Mesodermal cell (in vitro differentiated cells): ENCODE data around the gene SH3PXD2A.
A peak's percentile ranks its signal among the peaks of the same experiment; 100 is the strongest.

Source experiments
- H3K27ac ChIP-seq: 2 replicates; pipeline ENCODE4 v1.7.0; 2013; ENCODE audit warnings: mild to moderate bottlenecking, low read depth, low read length, moderate library complexity; ENCODE audit not compliant: severe bottlenecking
- H3K36me3 ChIP-seq: 2 replicates; pipeline ENCODE4 v1.7.1; 2013; ENCODE audit warnings: mild to moderate bottlenecking, low read length, moderate library complexity; ENCODE audit not compliant: control insufficient read depth, insufficient read depth
- H3K4me1 ChIP-seq: one replicate; pipeline ENCODE4 v1.7.1; 2013; ENCODE audit warnings: mild to moderate bottlenecking, low read length; ENCODE audit not compliant: insufficient read depth, control insufficient read depth, poor library complexity, severe bottlenecking
- H3K4me3 ChIP-seq: 2 replicates; pipeline ENCODE4 v1.7.0; 2013; ENCODE audit warnings: low read length, control low read depth, mild to moderate bottlenecking; ENCODE audit not compliant: insufficient read depth, poor library complexity, severe bottlenecking; ENCODE audit errors: extremely low read depth
- H3K9me3 ChIP-seq: 2 replicates; pipeline ENCODE4 v1.7.1; 2013; ENCODE audit warnings: mild to moderate bottlenecking, low read length, moderate library complexity; ENCODE audit not compliant: control insufficient read depth
- WGBS, 2 experiments: methylation state at CpG; one replicate each; pipeline ENCODE4 v1.1.5; 2013; ENCODE audit warnings: missing lambda C conversion rate in 2 of 2; ENCODE audit not compliant: insufficient coverage in 2 of 2; 5-methylcytosine and 5-hydroxymethylcytosine counted together

Gene SH3PXD2A

GRCh38 chr10:103713676-103714075 is 141.7 kb downstream of the SH3PXD2A start:
- 83 to 100% methylated on average over 2 to 3 of the region's 4 CpGs for WGBS, 2 experiments
- H3K36me3 ChIP-seq = peaks cover 11% of the 10 kb centered on the region
- H3K4me1 ChIP-seq = peaks cover 54% of the 10 kb centered on the region
- no peak overlapping the region for H3K4me3 ChIP-seq
- no peaks in the 10 kb centered on the region for H3K9me3 ChIP-seq
- H3K27ac ChIP-seq = peak overlapping the region; percentile 51

GRCh38 chr10:103712898-103713498 is 142.4 kb downstream of the SH3PXD2A start:
- H3K27ac ChIP-seq = no peak overlapping the region
- peaks cover 55% of the 10 kb centered on the region for H3K4me1 ChIP-seq
- no peaks in the 10 kb centered on the region for H3K9me3 ChIP-seq
- 21 to 29% methylated on average over 6 to 8 of the region's 8 CpGs for WGBS, 2 experiments
- peaks cover 5% of the 10 kb centered on the region for H3K36me3 ChIP-seq
- H3K4me3 ChIP-seq = no peak overlapping the region

GRCh38 chr10:103712146-103712545 is 143.2 kb downstream of the SH3PXD2A start:
- 75 to 89% methylated on average over 3 to 5 of the region's 5 CpGs for WGBS, 2 experiments
- H3K27ac ChIP-seq = no peak overlapping the region
- H3K9me3 ChIP-seq = no peaks in the 10 kb centered on the region
- H3K4me3 ChIP-seq = no peak overlapping the region
- peaks cover 4% of the 10 kb centered on the region for H3K36me3 ChIP-seq
- peaks cover 49% of the 10 kb centered on the region for H3K4me1 ChIP-seq

GRCh38 chr10:103711351-103711994 is 143.9 kb downstream of the SH3PXD2A start:
- Histone ChIP-seq H3K9me3 (no peaks in the 10 kb centered on the region), H3K27ac (no peak overlapping the region), H3K4me1 (peaks cover 44% of the 10 kb centered on the region), H3K4me3 (no peak overlapping the region), H3K36me3 (peaks cover 5% of the 10 kb centered on the region)
- WGBS, 2 experiments = 89 to 94% methylated on average over 7 to 11 of the region's 15 CpGs

GRCh38 chr10:103710490-103710889 is 144.9 kb downstream of the SH3PXD2A start:
- no peak overlapping the region for H3K27ac ChIP-seq
- H3K4me1 ChIP-seq = peaks cover 34% of the 10 kb centered on the region
- H3K9me3 ChIP-seq = no peaks in the 10 kb centered on the region
- no peak overlapping the region for H3K4me3 ChIP-seq
- peaks cover 9% of the 10 kb centered on the region for H3K36me3 ChIP-seq
- WGBS, 2 experiments = 88 to 97% methylated on average over 4 of the region's 4 CpGs

GRCh38 chr10:103709341-103709920 is 145.9 kb downstream of the SH3PXD2A start:
- no peaks in the 10 kb centered on the region for H3K9me3 ChIP-seq
- H3K4me3 ChIP-seq = no peak overlapping the region
- H3K27ac ChIP-seq = no peak overlapping the region
- peaks cover 19% of the 10 kb centered on the region for H3K36me3 ChIP-seq
- H3K4me1 ChIP-seq = peaks cover 24% of the 10 kb centered on the region
- WGBS, 2 experiments = 87 to 89% methylated on average over 4 to 7 of the region's 8 CpGs

GRCh38 chr10:103708627-103709288 is 146.6 kb downstream of the SH3PXD2A start:
- 97 to 98% methylated on average over 5 to 6 of the region's 6 CpGs for WGBS, 2 experiments
- no peak overlapping the region for H3K27ac ChIP-seq
- H3K4me1 ChIP-seq = peaks cover 17% of the 10 kb centered on the region
- H3K9me3 ChIP-seq = no peaks in the 10 kb centered on the region
- H3K36me3 ChIP-seq = peaks cover 23% of the 10 kb centered on the region
- no peak overlapping the region for H3K4me3 ChIP-seq

- 89 to 90% methylated on average over 8 to 10 of the region's 10 CpGs for WGBS, 2 experiments
- Histone ChIP-seq H3K36me3 (peaks cover 28% of the 10 kb centered on the region), H3K27ac (peak overlapping the region; percentile 23), H3K4me1 (peaks cover 10% of the 10 kb centered on the region), H3K4me3 (no peak overlapping the region), H3K9me3 (no peaks in the 10 kb centered on the region)
These were observed 147.3 kb downstream of the SH3PXD2A start for GRCh38 chr10:103707956-103708626.

GRCh38 chr10:103706762-103707161 is 148.6 kb downstream of the SH3PXD2A start:
- 79 to 87% methylated on average over 6 of the region's 6 CpGs for WGBS, 2 experiments
- Histone ChIP-seq H3K4me3 (no peak overlapping the region), H3K4me1 (peaks cover 7% of the 10 kb centered on the region), H3K36me3 (peaks cover 31% of the 10 kb centered on the region), H3K27ac (no peak overlapping the region), H3K9me3 (no peaks in the 10 kb centered on the region)

- no peaks in the 10 kb centered on the region for H3K9me3 ChIP-seq
- peaks cover 31% of the 10 kb centered on the region for H3K36me3 ChIP-seq
- no peak overlapping the region for H3K27ac ChIP-seq
- 86 to 89% methylated on average over 5 of the region's 5 CpGs for WGBS, 2 experiments
- no peak overlapping the region for H3K4me3 ChIP-seq
- H3K4me1 ChIP-seq = peaks cover 7% of the 10 kb centered on the region
These were observed 149.3 kb downstream of the SH3PXD2A start for GRCh38 chr10:103706047-103706446.
